Measurements from ENCODE around the gene OLFM4.

GRCh38 chr13:53064731-53065130, 36.1 kb downstream of the OLFM4 start:
- TF ChIP-seq CTCF (IDR thresholded peaks at IDR 0.05) (no peak), POLR2A (IDR thresholded peaks at IDR 0.05) (no peak)
